Activated CD8-positive, alpha-beta memory T cell treated with anti-CD3 and anti-CD28 coated beads, Interleukin-2, amount 50 U/mL, for 48 hours (primary cell): ENCODE results near the gene XIST.
"Not testable (repeated sequence)": the region's sequence is repeated elsewhere in the genome, so short reads cannot be mapped to it uniquely, and the experiment has no call there.

Source experiments
- DNase-seq: peaks from one replicate; pipeline ENCODE4 v3.0.0-alpha.2; 2020

XIST gene

DNA sequence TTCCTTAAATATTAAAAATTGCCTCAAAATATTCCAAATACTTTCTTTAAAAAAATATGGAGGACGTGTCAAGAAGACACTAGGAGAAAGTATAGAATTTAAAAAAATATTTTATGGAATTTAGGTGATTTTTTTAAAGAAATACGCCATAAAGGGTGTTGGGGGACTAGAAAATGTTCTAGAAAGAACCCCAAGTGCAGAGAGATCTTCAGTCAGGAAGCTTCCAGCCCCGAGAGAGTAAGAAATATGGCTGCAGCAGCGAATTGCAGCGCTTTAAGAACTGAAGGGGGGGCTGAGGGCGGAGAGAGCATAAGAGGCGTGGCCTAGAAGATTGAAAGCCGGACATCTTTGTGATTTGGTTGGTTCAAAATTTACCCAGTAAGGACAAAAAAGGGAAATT, at the start of gene XIST:
Gene XIST, minus strand, starts transcription at position 248 of the 400 bp plus-strand sequence.
- no peak for DNase-seq

DNA sequence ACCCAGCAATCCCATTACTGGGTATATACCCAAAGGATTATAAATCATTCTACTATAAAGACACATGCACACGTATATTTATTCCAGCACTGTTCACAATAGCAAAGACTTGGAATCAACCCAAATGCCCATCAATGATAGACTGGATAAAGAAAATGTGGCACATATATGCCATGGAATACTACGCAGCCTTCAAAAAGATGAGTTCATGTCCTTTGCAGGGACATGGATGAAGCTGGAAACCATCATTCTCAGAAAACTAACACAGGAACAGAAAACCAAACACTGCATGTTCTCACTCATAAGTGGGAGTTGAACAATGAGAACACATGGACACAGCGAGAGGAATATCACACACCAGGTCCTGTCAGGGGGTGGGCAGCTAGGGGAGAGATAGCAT, 45.8 kb upstream of the XIST start:
- not testable (repeated sequence) for DNase-seq

- not testable (repeated sequence) for DNase-seq
Measured at GRCh38 chrX:73892515-73893090, 40.1 kb upstream of the XIST start.

- not testable (repeated sequence) for DNase-seq
Measured at GRCh38 chrX:73882260-73882659, 29.7 kb upstream of the XIST start.

DNA sequence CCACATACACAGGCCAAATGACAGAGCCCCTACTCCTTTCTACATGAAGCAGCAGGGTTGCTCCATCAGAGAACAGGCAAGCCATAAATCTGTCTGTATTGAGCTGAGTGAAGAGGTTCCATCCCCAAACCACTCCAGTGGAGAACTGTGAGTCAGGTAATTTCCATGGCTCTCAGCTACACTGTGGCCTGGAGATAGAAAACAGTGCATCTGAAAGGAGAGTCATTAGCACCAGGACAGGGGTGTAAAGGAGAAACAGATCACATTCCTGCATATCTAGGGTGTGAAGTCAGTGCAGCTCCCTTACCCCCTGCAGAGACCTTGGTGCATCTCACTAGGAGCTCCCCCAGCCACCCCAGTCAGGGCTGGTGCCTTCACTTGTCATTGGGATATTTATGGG, 25.2 kb upstream of the XIST start:
- DNase-seq: no peak

DNA sequence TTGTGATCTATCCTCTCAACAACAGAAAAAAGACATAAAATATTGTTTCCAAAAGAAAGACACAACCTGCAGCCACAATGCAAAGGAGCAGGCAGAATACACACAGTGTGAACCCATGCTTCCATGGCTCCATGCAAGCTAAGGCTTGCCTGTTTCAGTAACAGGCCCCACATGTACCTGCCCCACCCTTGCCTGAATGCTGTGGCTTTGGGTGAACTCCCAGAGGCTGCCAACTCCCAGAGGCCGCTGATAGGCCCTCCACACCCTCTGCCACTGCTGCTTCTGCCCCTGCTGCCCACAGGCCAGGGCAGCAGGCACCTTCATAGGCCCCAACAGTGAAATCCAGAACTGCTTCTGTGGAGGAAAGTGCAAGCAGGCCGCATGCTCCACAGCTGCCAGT, 24.4 kb upstream of the XIST start:
- DNase-seq: no peak

DNA sequence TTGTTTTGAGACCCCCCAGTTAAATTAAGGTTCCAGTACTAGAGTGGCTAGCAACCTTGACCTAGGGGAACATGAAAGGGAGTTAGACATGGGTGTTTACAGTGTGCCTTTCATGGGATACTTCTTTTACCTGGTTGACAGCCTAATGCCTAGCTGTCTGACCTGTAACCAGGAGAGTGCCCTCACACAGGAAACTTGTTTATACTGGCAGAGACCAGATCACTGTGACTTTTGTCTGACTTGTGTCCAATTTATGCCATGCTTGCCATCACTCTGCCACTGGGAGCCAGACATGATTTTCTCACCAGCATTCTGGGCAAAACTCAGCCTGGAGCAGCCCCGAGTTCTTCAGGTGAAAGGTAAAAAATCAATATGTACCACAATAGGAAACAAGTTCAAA, 16.4 kb upstream of the XIST start:
- DNase-seq: no peak

DNA sequence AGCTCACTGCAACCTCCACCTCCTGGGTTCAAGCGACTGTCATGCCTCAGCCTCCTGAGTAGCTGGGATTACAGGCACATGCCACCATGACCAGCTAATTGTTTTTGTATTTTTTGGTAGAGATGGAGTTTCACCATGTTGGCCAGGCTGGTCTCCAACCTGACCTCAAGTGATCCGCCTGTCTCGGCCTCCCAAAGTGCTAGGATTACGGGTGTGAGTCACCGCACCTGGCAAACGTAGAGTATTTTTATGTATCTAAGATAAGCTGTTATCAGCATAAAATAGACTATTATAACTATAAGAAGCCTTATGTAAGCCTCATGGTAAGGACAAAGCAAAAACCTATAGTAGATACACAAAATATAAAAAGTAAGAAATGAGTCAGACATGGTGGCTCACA, 14.6 kb upstream of the XIST start:
- DNase-seq: no peak

GRCh38 chrX:73863852-73864251, 11.3 kb upstream of the XIST start:
- no peak for DNase-seq

DNA sequence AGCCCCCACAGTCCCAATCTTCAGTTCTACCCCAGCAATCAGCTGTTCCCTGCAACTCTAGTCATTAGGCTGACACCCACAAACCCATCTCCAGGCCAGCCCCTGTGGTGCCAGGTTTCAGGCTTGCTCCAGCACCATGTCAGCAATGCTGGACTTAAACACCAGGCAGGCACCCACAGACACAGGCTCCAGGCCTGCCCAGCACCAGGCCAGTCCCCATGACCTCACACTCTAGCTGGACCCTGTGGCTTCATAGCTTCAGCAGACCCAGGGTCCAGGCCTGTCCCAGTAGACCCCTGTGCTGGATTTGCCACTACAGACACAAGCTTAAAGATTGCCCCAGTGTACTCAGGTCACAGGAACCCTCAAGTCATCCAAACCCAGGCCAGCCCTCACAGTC, 10.8 kb upstream of the XIST start:
- no peak for DNase-seq

DNA sequence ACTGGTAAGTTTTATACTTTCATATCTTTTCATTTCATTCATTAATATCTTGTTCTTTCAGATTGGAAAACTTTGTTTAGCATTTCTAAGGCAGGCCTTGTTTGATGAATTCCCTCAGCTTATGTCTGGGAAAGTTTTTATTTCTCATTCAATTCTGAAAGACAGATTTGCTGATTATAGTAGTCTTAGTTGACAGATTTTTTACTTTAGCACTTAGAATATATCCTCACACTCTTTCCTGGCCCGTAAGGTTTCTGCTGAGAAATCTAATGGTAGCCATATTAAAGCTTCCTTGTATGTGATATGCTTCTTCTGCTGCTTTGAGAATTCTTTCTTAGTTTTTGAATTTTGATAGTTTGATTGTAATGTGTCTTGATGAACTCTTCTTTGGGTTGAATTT, 7.1 kb upstream of the XIST start:
- no peak for DNase-seq

GRCh38 chrX:73855546-73855945, 3.0 kb upstream of the XIST start:
- peak; percentile 54 for DNase-seq

DNA sequence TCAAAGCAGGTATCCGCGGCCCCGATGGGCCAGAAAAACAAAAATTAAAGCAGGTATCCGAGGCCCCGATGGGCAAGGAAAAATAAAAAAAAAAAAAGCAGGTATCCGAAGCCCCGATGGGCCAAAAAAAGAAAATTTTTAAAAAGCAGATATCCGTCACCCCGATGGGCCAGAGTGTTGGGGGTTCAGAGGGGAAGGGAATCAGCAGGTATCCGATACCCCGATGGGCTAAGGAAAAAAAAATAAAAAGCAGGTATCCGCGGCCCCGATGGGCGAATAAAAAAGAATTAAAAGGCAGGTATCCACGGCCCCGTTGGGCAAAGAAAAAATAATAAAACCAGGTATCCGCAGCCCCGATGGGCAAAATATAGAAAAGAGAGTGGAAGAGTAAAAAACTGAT, 492 bp downstream of the XIST start:
- no peak for DNase-seq

- DNase-seq: no peak
Measured at GRCh38 chrX:73851014-73852009, 1.2 kb downstream of the XIST start.

- no peak for DNase-seq
Measured at GRCh38 chrX:73850124-73851013, 2.1 kb downstream of the XIST start.

GRCh38 chrX:73849073-73849472, 3.4 kb downstream of the XIST start:
- DNase-seq: no peak

DNA sequence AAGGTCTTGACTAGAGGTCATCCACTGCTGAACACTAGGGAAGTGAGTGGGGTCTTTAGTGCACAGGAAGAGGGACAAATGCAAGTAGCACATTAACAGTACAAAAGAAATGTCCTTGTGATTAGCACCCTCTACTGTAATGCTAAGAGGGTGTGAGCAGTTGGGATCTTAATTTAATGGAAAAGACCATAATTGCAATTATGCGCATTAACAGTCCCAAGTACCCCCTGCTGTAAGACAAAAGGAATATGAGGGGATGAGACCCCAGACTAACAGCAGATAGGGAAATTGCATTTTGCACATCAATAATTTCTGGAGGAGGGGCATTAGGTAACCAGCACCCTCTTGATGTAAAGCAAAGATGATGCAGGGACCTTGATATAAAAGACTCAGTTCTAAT, 4.5 kb downstream of the XIST start:
- no peak for DNase-seq

DNA sequence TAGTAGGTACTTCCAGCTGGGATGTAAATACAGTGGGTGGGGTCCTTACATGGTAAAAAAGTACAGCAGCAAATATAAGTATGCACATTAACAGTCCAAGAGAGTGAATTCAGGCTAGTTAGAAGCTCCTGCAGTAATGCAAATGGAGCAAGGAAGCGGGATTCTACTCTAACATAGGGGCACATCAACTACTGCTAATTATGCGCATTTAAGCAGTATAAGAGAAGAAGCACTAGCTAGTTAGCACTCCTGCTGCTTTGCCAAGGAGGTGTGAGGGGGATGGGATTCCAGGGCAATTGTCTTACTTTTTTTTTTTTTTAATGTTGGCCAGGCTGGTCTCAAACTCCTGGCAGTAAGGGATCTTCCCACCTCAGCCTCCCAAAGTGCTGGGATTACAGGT, 5.4 kb downstream of the XIST start:
- no peak for DNase-seq

DNA sequence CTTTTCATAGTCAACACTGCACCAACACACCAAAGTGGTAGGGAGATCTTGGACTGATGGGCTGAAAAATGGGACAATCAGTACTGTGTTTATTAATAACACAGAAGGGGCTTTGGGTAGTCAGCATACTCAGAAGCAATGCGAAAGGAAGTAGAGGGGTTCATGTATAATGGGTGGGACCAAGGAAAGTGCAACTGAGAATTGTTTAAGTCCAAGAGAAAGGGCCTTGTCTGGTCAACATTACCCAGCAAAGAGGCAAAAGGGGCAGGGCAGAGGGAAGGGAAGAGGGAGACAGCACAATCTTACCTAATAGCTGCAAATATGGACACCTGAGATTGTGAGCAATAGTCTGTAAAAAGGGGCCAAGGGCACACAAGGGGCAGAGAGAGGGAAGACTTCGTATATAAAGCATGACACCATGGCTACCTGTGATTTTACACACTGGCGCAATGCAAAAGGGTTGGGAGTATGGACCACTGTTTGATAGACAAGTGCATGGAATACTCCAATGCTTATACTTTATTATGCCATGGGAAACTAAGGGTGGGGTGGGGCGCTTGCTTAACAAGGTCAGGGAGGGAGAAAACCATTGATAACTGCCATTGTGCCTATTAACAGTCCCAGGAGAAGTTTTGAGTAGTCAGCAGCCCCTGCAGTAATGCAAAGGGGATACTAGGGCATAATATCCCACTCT, 9.8 kb downstream of the XIST start:
- no peak for DNase-seq

GRCh38 chrX:73841337-73841736, 11.2 kb downstream of the XIST start:
- no peak for DNase-seq

GRCh38 chrX:73840120-73840924, 12.2 kb downstream of the XIST start:
- DNase-seq: no peak

GRCh38 chrX:73839152-73839551, 13.4 kb downstream of the XIST start:
- no peak for DNase-seq
